T-helper 1 cell treated with Interleukin-12 subunit alpha and Interleukin-12 subunit beta and Interleukin-4 antibody, amounts not matched to agents 30 ng/mL and 1 ng/mL, for 36 hours (primary cell): ENCODE measurements around the gene RIPPLY3. TPM values are rescaled to one million over a fixed set of nuclear protein-coding genes. Genes with fewer than 3 reads are reported as not detected.

Experiments used
- intact Hi-C: fragments of 100-400 bp; cut with micrococcal nuclease; formaldehyde crosslinking; loops from one replicate; pipeline ENCODE4 v1.15.1; 2024
- total RNA-seq: library from RNA; stranded (reverse); gene quantifications from 2 replicates; pipeline ENCODE4 v1.2.3, GENCODE V29; 2022

The RIPPLY3 gene
- total RNA-seq, 1 donor from 2014 or later = not detected

DNA sequence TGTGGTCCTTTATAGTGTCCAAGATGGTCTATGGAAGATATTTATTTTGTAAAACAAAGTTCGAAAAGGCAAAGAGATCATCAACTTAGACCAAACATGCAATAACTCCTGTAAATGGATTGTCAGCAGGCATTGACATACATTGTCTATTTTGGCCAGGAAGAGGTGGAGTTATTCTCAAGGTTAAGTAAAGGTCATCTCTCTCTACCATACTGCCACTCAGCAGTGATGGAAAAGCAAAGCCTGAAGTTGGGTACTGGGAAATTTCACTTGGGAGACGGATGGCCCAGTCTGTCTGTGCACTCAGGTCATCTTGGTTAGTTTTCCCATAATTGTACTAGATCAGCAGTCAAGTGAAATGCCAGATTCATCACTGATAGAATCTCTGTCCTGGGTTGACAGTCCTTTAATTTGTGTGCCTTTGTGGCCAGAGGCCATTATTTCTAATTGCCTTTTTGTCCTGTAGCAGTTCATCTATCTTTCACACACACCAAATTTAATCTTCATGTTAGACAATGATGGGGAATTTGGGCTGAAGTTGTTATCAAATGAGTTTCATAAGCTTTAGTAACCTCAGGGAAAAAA, 48.9 kb downstream of the RIPPLY3 start:
- intact Hi-C loops = no loop called here

GRCh38 chr21:37057614-37058013, 51.1 kb downstream of the RIPPLY3 start:
- intact Hi-C loops = no loop called here

DNA sequence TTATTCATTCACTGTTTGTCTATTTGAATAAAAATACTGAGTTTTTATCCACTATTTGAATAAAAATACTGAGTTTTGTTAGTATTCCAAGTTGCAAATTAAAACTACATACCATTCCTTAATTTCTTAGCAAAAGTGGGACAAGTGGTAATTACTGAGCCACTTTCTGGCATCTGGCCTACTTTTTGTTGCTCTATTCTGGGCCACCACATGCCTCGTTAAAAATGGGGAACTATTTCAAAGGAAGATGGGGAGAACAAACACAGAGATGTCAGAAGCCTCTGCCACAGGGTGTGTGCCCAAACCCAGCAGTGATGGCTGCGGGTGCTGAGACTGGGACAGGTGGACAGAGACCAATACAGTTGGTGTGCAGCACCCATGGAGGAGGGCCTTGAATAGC, 51.8 kb downstream of the RIPPLY3 start:
- intact Hi-C loops = no loop called here

DNA sequence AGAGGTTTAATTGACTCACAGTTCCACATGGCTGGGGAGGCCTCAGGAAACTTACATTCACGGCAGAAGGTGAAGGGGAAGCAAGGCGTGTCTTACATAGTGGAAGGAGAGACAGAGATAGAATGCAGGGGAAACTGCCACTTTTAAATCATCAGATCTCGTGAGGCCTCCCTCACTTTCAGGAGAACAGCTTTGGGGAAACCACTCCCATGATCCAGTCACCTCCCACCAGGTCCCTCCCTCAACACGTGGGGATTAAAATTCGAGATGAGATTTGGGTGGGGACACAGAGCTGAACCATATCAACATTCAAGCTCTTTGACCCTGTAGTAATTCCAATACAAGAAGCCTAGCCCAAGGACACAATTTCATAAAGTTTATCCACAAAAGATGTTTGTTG, 52.7 kb downstream of the RIPPLY3 start:
- intact Hi-C loops = no loop called here

- intact Hi-C loops = no loop called here
These were observed 53.8 kb downstream of the RIPPLY3 start for GRCh38 chr21:37060296-37060695.

GRCh38 chr21:37061926-37062592, 55.6 kb downstream of the RIPPLY3 start:
- intact Hi-C loops = no loop called here

DNA sequence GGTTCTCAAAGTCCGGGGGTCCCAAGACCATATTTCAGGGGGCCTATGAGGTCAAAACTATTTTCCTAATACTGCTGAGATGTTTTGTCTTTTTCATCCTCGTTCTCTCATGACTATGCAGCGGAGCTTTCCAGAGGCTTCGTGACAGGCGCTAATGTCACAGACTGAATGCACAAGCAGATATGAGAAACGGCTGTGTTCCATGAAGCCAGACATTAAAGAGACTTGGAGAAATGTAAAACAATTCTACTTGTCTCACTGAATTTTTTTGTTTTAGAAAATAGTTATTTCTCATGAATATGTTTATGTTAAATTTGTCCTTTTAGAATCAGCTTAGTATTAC, 56.1 kb downstream of the RIPPLY3 start:
- intact Hi-C loops = no loop called here

DNA sequence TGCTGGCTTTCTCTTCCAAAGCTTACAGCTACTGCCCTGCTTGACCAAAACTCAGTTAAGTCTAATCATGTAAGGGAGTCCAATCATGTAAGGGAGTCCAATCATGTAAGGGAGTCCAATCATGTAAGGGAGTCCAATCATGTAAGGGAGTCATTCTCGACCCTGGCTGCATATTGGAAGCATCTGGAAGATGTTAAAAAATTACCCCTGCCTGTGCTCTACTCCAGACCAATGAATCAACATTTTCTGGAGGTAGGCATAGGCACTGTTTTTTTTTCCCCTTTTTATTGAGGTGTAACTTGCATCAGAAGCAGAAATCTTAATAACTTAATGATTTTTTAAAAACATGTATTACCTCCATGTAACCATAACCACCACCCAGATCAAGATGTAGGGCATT, 56.9 kb downstream of the RIPPLY3 start:
- intact Hi-C loops = no loop called here

- intact Hi-C loops = no loop called here
These were observed 58.3 kb downstream of the RIPPLY3 start for GRCh38 chr21:37064841-37065240.

DNA sequence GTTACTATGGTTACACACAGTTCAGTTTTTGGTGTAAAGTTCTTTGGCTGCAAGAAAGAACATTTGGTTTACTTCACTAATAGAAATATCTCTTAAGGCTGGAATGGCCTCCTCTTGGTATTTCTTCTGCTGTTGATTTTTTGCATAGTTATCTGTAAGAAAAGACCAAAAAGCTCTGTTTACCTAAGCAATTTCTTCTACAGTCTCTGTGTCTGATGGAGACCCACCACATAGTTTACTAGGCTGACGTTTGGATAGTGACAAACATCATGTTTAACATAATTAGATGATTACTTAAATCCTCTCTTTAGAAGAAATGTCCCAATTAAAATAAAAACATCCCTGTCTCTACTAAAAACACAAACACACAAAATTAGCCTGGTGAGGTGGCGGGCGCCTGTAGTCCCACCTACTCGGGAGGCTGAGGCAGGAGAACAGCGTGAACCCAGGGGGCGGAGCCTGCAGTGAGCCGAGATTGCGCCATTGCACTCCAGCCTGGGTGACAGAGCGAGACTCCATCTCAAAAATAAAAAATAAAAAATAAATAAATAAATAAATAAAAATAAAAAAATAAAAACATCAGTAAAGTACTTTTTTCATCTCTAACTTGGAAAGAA, 59.2 kb downstream of the RIPPLY3 start:
- intact Hi-C loops = no loop called here

Other genes starting within 250 kb of the RIPPLY3 start
- gene HLCS, start 40.0 kb upstream of the RIPPLY3 start, total RNA-seq = 16.2 and 18.1 TPM in 2 replicates
- gene PIGP, start 66.4 kb downstream of the RIPPLY3 start, total RNA-seq = 12.7 and 14.5 TPM in 2 replicates
- 55.4 and 56.5 TPM in 2 replicates for gene TTC3, start 66.6 kb downstream of the RIPPLY3 start, total RNA-seq